DND-41 (cell line): ENCODE results near the gene PGM2L1.

Experiments
- ATAC-seq: fragments of 200-7000 bp; cut with Tn5 transposase; 3 replicates; pipeline ENCODE4 v1.9.1; 2021; ENCODE audit warnings: low read depth; ENCODE audit not compliant: insufficient read depth
- DNase-seq: peaks from one replicate; pipeline ENCODE4 v3.0.0-alpha.2; 2020
- H2AFZ ChIP-seq: 2 replicates; pipeline ENCODE4 v1.6.0; 2012; ENCODE audit warnings: low read depth, low read length
- H3K27ac ChIP-seq: 2 replicates; pipeline ENCODE4 v1.5.1; 2012; ENCODE audit warnings: low read length, inconsistent platforms
- H3K27me3 ChIP-seq: fragments of 200-600 bp; sonication (generic); 2 replicates; pipeline ENCODE4 v1.6.0; 2012; ENCODE audit warnings: low read length, mild to moderate bottlenecking, inconsistent platforms; ENCODE audit not compliant: insufficient read depth, poor library complexity
- H3K36me3 ChIP-seq: 2 replicates; pipeline ENCODE4 v1.5.1; 2012; ENCODE audit warnings: low read length, inconsistent platforms; ENCODE audit not compliant: insufficient read depth
- H3K4me1 ChIP-seq: 2 replicates; pipeline ENCODE4 v1.5.1; 2012; ENCODE audit warnings: mild to moderate bottlenecking, low read length; ENCODE audit not compliant: insufficient read depth
- H3K4me2 ChIP-seq: 2 replicates; pipeline ENCODE4 v1.6.0; 2012; ENCODE audit warnings: mild to moderate bottlenecking, moderate library complexity, low read length, inconsistent platforms; ENCODE audit not compliant: insufficient read depth
- H3K4me3 ChIP-seq, 2 experiments: fragments of 200-600 bp in 1 of 2; shearing (Covaris generic) in 1 of 2; 2 replicates each; pipeline ENCODE4 v1.5.1; 2012 to 2016; ENCODE audit warnings: inconsistent platforms in 2 of 2, low read length in 2 of 2, mild to moderate bottlenecking in 2 of 2, low read depth in 1 of 2, moderate library complexity in 1 of 2
- H3K79me2 ChIP-seq: 2 replicates; pipeline ENCODE4 v1.6.0; 2012; ENCODE audit warnings: low read length, inconsistent platforms; ENCODE audit not compliant: insufficient read depth
- H3K9ac ChIP-seq: 2 replicates; pipeline ENCODE4 v1.6.0; 2012; ENCODE audit warnings: low read depth, mild to moderate bottlenecking, inconsistent platforms, low read length, moderate library complexity
- H3K9me3 ChIP-seq: 2 replicates; pipeline ENCODE4 v1.5.1; 2012; ENCODE audit warnings: low read length, moderate library complexity, mild to moderate bottlenecking, inconsistent platforms; ENCODE audit not compliant: insufficient read depth, severe bottlenecking
- H4K20me1 ChIP-seq: 2 replicates; pipeline ENCODE4 v1.6.0; 2012; ENCODE audit warnings: low read length; ENCODE audit not compliant: insufficient read depth
- CTCF ChIP-seq: IDR thresholded peaks from 2 replicates; pipeline ENCODE4 v1.5.1; 2012; ENCODE audit warnings: borderline replicate concordance, low read length, moderate library complexity, mild to moderate bottlenecking; ENCODE audit not compliant: poor library complexity, severe bottlenecking; ENCODE audit errors: extremely low read depth
- EZH2 ChIP-seq: IDR thresholded peaks from 3 replicates; pipeline ENCODE4 v1.6.1; 2012; ENCODE audit warnings: borderline replicate concordance, low read depth, mild to moderate bottlenecking, moderate library complexity, low read length, inconsistent platforms; ENCODE audit not compliant: severe bottlenecking

Gene PGM2L1

GRCh38 chr11:74390697-74391096 lies 7.5 kb downstream of the PGM2L1 start:
- TF ChIP-seq EZH2 (no peak), CTCF (no peak)
- Histone ChIP-seq H3K4me3 (no peak overlapping the region), H4K20me1 (no peaks in the 10 kb centered on the region), H3K27me3 (no peaks in the 10 kb centered on the region), H3K4me2 (no peak overlapping the region), H3K27ac (no peak overlapping the region), H3K9me3 (no peaks in the 10 kb centered on the region), H3K36me3 (no peaks in the 10 kb centered on the region), H3K4me1 (0 out of 2 replicates have a peak, but pooled peaks cover 5% of the 10 kb centered on the region), H3K9ac (no peak overlapping the region), H3K79me2 (no peaks in the 10 kb centered on the region), H2AFZ (no peak overlapping the region)
- DNase-seq: no peak
- ATAC-seq: no peak

- Histone ChIP-seq H2AFZ (no peak overlapping the region), H3K4me2 (no peak overlapping the region)
Measured at GRCh38 chr11:74388678-74389327, 9.4 kb downstream of the PGM2L1 start.

GRCh38 chr11:74384641-74385040 lies 13.6 kb downstream of the PGM2L1 start:
- Histone ChIP-seq H3K36me3 (no peaks in the 10 kb centered on the region), H3K4me1 (0 out of 2 replicates have a peak, but pooled peaks cover 5% of the 10 kb centered on the region), H3K4me2 (no peak overlapping the region), H2AFZ (no peak overlapping the region), H3K27ac (no peak overlapping the region), H3K4me3 (no peak overlapping the region), H3K9ac (no peak overlapping the region), H4K20me1 (no peaks in the 10 kb centered on the region), H3K9me3 (no peaks in the 10 kb centered on the region), H3K27me3 (no peaks in the 10 kb centered on the region), H3K79me2 (no peaks in the 10 kb centered on the region)
- DNase-seq (no peak), ATAC-seq (no peak)
- TF ChIP-seq CTCF (no peak), EZH2 (no peak)

More at GRCh38 chr11:74388678-74389327, 9.4 kb downstream of the PGM2L1 start:
- H3K36me3 ChIP-seq: no peaks in the 10 kb centered on the region
- no peak overlapping the region for H3K9ac ChIP-seq
- no peaks in the 10 kb centered on the region for H3K79me2 ChIP-seq
- peak; percentile 86 for TF ChIP-seq CTCF
- TF ChIP-seq EZH2: no peak
- peak; percentile 93 for ATAC-seq
- 0 out of 2 replicates have a peak, but pooled peaks cover 5% of the 10 kb centered on the region for H3K4me1 ChIP-seq
- no peaks in the 10 kb centered on the region for H4K20me1 ChIP-seq
- H3K4me3 ChIP-seq: no peak overlapping the region
- DNase-seq: peak; percentile 66
- H3K9me3 ChIP-seq: no peaks in the 10 kb centered on the region
- H3K27me3 ChIP-seq: no peaks in the 10 kb centered on the region
- H3K27ac ChIP-seq: no peak overlapping the region
